H9 (cell line): ENCODE measurements around the gene EFCAB11. TPM values are rescaled to one million over a fixed set of nuclear protein-coding genes. Genes with fewer than 3 reads are reported as not detected.

Source experiments
- DNase-seq: peaks from one replicate; pipeline ENCODE4 v3.0.0-alpha.2; 2017
- H2AFZ ChIP-seq: one replicate; pipeline ENCODE4 v1.6.1; 2013; ENCODE audit warnings: mild to moderate bottlenecking, low read length, control low read depth, moderate library complexity
- H2AK5ac ChIP-seq: 2 replicates; pipeline ENCODE4 v1.6.1; 2013; ENCODE audit warnings: low read length, control low read depth, mixed read lengths; ENCODE audit not compliant: insufficient read length
- H2BK120ac ChIP-seq: one replicate; pipeline ENCODE4 v1.6.1; 2013; ENCODE audit warnings: low read depth, mild to moderate bottlenecking, low read length, control low read depth, inconsistent platforms; ENCODE audit not compliant: poor library complexity, severe bottlenecking
- H2BK12ac ChIP-seq: 2 replicates; pipeline ENCODE4 v1.6.1; 2013; ENCODE audit warnings: low read length, control low read depth, mixed read lengths, low read depth; ENCODE audit not compliant: insufficient read length
- H2BK15ac ChIP-seq: 2 replicates; pipeline ENCODE4 v1.6.1; 2013; ENCODE audit warnings: low read depth, low read length, control low read depth
- H2BK20ac ChIP-seq: one replicate; pipeline ENCODE4 v1.6.1; 2013; ENCODE audit warnings: low read depth, mild to moderate bottlenecking, low read length, control low read depth, inconsistent platforms; ENCODE audit not compliant: poor library complexity, severe bottlenecking
- H2BK5ac ChIP-seq: 2 replicates; pipeline ENCODE4 v1.6.1; 2013; ENCODE audit warnings: low read length, control low read depth, mixed read lengths; ENCODE audit not compliant: insufficient read length
- H3K14ac ChIP-seq: 2 replicates; pipeline ENCODE4 v1.6.1; 2013; ENCODE audit warnings: low read length, control low read depth; ENCODE audit not compliant: insufficient read depth
- H3K18ac ChIP-seq: 2 replicates; pipeline ENCODE4 v1.6.1; 2013; ENCODE audit warnings: low read depth, mild to moderate bottlenecking, mixed read lengths, low read length, control low read depth; ENCODE audit not compliant: insufficient read length
- H3K23ac ChIP-seq: 2 replicates; pipeline ENCODE4 v1.6.1; 2013; ENCODE audit warnings: low read length, control low read depth, mixed read lengths, low read depth; ENCODE audit not compliant: insufficient read length
- H3K23me2 ChIP-seq: 2 replicates; pipeline ENCODE4 v1.6.1; 2013; ENCODE audit warnings: low read depth, mild to moderate bottlenecking, mixed read lengths, low read length, control low read depth; ENCODE audit not compliant: insufficient read length, poor library complexity, severe bottlenecking
- H3K27ac ChIP-seq: 2 replicates; pipeline ENCODE4 v1.5.1; 2013; ENCODE audit warnings: low read length, control low read depth, mixed read lengths, low read depth; ENCODE audit not compliant: insufficient read length
- H3K27me3 ChIP-seq: 2 replicates; pipeline ENCODE4 v1.6.1; 2013; ENCODE audit warnings: low read length, control low read depth, inconsistent platforms; ENCODE audit not compliant: insufficient read depth
- H3K4ac ChIP-seq: 2 replicates; pipeline ENCODE4 v1.6.1; 2013; ENCODE audit warnings: low read depth, mild to moderate bottlenecking, control low read depth, inconsistent platforms, low read length, moderate library complexity
- H3K4me1 ChIP-seq: 2 replicates; pipeline ENCODE4 v1.6.1; 2013; ENCODE audit warnings: low read length, control low read depth, inconsistent platforms; ENCODE audit not compliant: insufficient read depth
- H3K4me2 ChIP-seq: 2 replicates; pipeline ENCODE4 v1.6.1; 2013; ENCODE audit warnings: low read length, control low read depth, mixed read lengths; ENCODE audit not compliant: insufficient read length, insufficient read depth
- H3K56ac ChIP-seq: 2 replicates; pipeline ENCODE4 v1.6.1; 2013; ENCODE audit warnings: low read depth, mild to moderate bottlenecking, mixed read lengths, low read length, control low read depth; ENCODE audit not compliant: insufficient read length
- H3K79me1 ChIP-seq: 2 replicates; pipeline ENCODE4 v1.6.1; 2013; ENCODE audit warnings: low read depth, mild to moderate bottlenecking, moderate library complexity, low read length, control low read depth, inconsistent platforms; ENCODE audit not compliant: insufficient read depth, poor library complexity, severe bottlenecking
- H3K79me2 ChIP-seq: 2 replicates; pipeline ENCODE4 v1.6.1; 2013; ENCODE audit warnings: low read length, control low read depth, inconsistent platforms; ENCODE audit not compliant: insufficient read depth
- H3K9ac ChIP-seq: 2 replicates; pipeline ENCODE4 v1.6.1; 2013; ENCODE audit warnings: low read length, control low read depth, mixed read lengths; ENCODE audit not compliant: insufficient read length; ENCODE audit errors: extremely low read depth
- H3K9me3 ChIP-seq: one replicate; pipeline ENCODE4 v1.6.1; 2013; ENCODE audit warnings: low read depth, low read length, inconsistent platforms; ENCODE audit not compliant: control insufficient read depth
- H3T11ph ChIP-seq: one replicate; pipeline ENCODE4 v1.6.1; 2013; ENCODE audit warnings: mild to moderate bottlenecking, low read length, control low read depth, inconsistent platforms
- H4K20me1 ChIP-seq: one replicate; pipeline ENCODE4 v1.6.1; 2013; ENCODE audit not compliant: control insufficient read depth, insufficient read length, insufficient read depth
- H4K5ac ChIP-seq: 2 replicates; pipeline ENCODE4 v1.6.1; 2013; ENCODE audit warnings: low read depth, mild to moderate bottlenecking, mixed read lengths, low read length, control low read depth; ENCODE audit not compliant: insufficient read length
- H4K8ac ChIP-seq: replicated peaks from 2 replicates; pipeline ENCODE4 v1.6.1; 2013; ENCODE audit warnings: low read length, control low read depth, mixed read lengths, low read depth; ENCODE audit not compliant: insufficient read length
- H4K91ac ChIP-seq: 2 replicates; pipeline ENCODE4 v1.6.1; 2013; ENCODE audit warnings: low read depth, mild to moderate bottlenecking, moderate library complexity, mixed read lengths, low read length, control low read depth; ENCODE audit not compliant: insufficient read length
- H3K27ac Mint-ChIP-seq, 3 experiments: 2 replicates in 2 of 3; 3 replicates in 1 of 3; pipeline ENCODE4 v1.8.0; 2020 to 2021; ENCODE audit warnings: mixed read lengths in 3 of 3, mild to moderate bottlenecking in 1 of 3, moderate library complexity in 1 of 3
- H3K27me3 Mint-ChIP-seq: 2 replicates; pipeline ENCODE4 v1.8.0; 2021; ENCODE audit warnings: low read depth, mild to moderate bottlenecking, moderate library complexity, mixed read lengths
- H3K36me3 Mint-ChIP-seq, 3 experiments: 2 replicates in 2 of 3; 3 replicates in 1 of 3; pipeline ENCODE4 v1.8.0; 2020 to 2021; ENCODE audit warnings: low read depth in 3 of 3, mixed read lengths in 3 of 3; ENCODE audit not compliant: insufficient read depth in 1 of 3
- H3K4me1 Mint-ChIP-seq, 2 experiments: 2 replicates each; pipeline ENCODE4 v1.8.0; 2020; ENCODE audit warnings: mixed read lengths in 2 of 2
- H3K4me3 Mint-ChIP-seq, 2 experiments: 2 replicates in 1 of 2; 3 replicates in 1 of 2; pipeline ENCODE4 v1.8.0; 2020 to 2021; ENCODE audit warnings: mild to moderate bottlenecking in 2 of 2, mixed read lengths in 2 of 2, moderate library complexity in 1 of 2
- H3K9me3 Mint-ChIP-seq, 2 experiments: 2 replicates in 1 of 2; 3 replicates in 1 of 2; pipeline ENCODE4 v1.8.0; 2020; ENCODE audit warnings: mild to moderate bottlenecking in 2 of 2, mixed read lengths in 2 of 2, moderate library complexity in 1 of 2
- WGBS: extraction: QIAGEN DNeasy Blood & Tissue Kit; methylation state at CpG from one replicate; pipeline ENCODE4 v1.1.7; 2013; ENCODE audit warnings: missing lambda C conversion rate, low lambda C conversion rate, mixed read lengths; ENCODE audit not compliant: insufficient read length; ENCODE audit errors: extremely low coverage; 5-methylcytosine and 5-hydroxymethylcytosine counted together
- total RNA-seq: library from RNA; stranded (reverse); gene quantifications from 2 replicates; pipeline ENCODE4 v1.2.1, GENCODE V29; 2021
- TF ChIP-seq, protein P1 (sequence below): fragments of 200-600 bp; sonication (generic); conservative IDR thresholded peaks from 3 replicates; pipeline ENCODE4 v1.8.0; 2021; ENCODE audit warnings: antibody characterized with exemption, mild to moderate bottlenecking

EFCAB11 gene
- total RNA-seq, 1 experiment from 2014 or later: 17.4 TPM

DNA sequence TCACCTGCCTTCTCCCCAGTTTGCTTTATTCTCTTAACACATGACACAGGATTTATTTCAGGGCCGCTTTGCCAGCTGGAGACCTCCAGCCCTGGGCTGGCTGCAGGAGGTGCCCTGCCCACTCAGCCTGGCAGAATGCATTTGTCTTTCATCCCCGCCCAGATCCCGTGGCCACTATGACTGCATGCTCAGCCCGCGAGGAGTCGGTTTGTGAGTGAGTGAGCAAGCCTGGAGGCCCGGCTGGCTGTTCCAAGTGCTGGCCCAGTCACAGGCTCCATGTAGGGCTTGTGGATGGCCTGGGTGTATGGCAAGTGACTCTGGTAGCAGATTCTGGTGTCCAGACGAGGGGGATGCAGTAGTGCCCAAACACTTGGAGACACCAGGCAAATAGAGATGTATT is 3.3 kb upstream of the EFCAB11 start:
- Mint-ChIP-seq H3K4me3 (peak overlapping the region in 1 of 2 experiments; percentile 50; a peak in 1 of 5 replicates), H3K27ac (no peak overlapping the region), H3K36me3 (peaks cover 14 to 26% (median 20%) of the 10 kb centered on the region in 3 experiments), H3K9me3 (no peaks in the 10 kb centered on the region), H3K27me3 (no peaks in the 10 kb centered on the region; the same call in 1 of the 2 replicates), H3K4me1 (peaks cover 42 to 50% of the 10 kb centered on the region in 2 experiments)
- Histone ChIP-seq H3K79me2 (no peaks in the 10 kb centered on the region), H3T11ph (no peak overlapping the region), H2BK20ac (no peak overlapping the region), H2BK5ac (no peak overlapping the region), H3K9me3 (no peaks in the 10 kb centered on the region), H4K20me1 (no peaks in the 10 kb centered on the region), H3K4ac (no peak overlapping the region), H3K4me2 (no peak overlapping the region), H2AFZ (no peak overlapping the region), H3K79me1 (peaks cover 3% of the 10 kb centered on the region), H3K23me2 (peaks cover 19% of the 10 kb centered on the region), H4K5ac (no peak overlapping the region), H2BK15ac (no peak overlapping the region), H3K14ac (no peak overlapping the region), H3K18ac (no peak overlapping the region), H3K56ac (no peak overlapping the region), H2AK5ac (no peak overlapping the region), H3K23ac (no peak overlapping the region), H4K91ac (no peak overlapping the region), H3K27ac (no peak overlapping the region), H3K4me1 (peaks cover 3% of the 10 kb centered on the region; the same call in 1 of the 2 replicates), H3K27me3 (no peaks in the 10 kb centered on the region), H3K9ac (no peak overlapping the region), H2BK12ac (no peak overlapping the region), H4K8ac (no peak overlapping the region), H2BK120ac (no peak overlapping the region)
- no CpG with 5 or more reads among the region's 8 CpGs for WGBS
- peak; percentile 29 for DNase-seq
- TF ChIP-seq, protein P1, sequence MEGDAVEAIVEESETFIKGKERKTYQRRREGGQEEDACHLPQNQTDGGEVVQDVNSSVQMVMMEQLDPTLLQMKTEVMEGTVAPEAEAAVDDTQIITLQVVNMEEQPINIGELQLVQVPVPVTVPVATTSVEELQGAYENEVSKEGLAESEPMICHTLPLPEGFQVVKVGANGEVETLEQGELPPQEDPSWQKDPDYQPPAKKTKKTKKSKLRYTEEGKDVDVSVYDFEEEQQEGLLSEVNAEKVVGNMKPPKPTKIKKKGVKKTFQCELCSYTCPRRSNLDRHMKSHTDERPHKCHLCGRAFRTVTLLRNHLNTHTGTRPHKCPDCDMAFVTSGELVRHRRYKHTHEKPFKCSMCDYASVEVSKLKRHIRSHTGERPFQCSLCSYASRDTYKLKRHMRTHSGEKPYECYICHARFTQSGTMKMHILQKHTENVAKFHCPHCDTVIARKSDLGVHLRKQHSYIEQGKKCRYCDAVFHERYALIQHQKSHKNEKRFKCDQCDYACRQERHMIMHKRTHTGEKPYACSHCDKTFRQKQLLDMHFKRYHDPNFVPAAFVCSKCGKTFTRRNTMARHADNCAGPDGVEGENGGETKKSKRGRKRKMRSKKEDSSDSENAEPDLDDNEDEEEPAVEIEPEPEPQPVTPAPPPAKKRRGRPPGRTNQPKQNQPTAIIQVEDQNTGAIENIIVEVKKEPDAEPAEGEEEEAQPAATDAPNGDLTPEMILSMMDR: no peak
